ENCODE measurements around the gene SHROOM4. TPM values are rescaled to one million over a fixed set of nuclear protein-coding genes. Genes with fewer than 3 reads are reported as not detected.

SHROOM4 gene
- total RNA-seq, 4 donors from 2014 or later, result 2.3 to 7.1 (median 3.2) TPM

- WGBS, 2 donors (ENCODE audit: low coverage in 1 of 2), result 48 to 67% methylated on average over 1 to 3 of the region's 3 CpGs
- no peaks in the 10 kb centered on the region for H3K4me1 ChIP-seq
- H3K9me3 ChIP-seq, result no peaks in the 10 kb centered on the region
- no peaks in the 10 kb centered on the region for H3K36me3 ChIP-seq
- no peak for DNase-seq
- TF ChIP-seq CTCF (IDR thresholded peaks at IDR 0.05) (no peak), EP300 (IDR thresholded peaks at IDR 0.05; ENCODE audit: low read depth) (no peak), POLR2A (IDR thresholded peaks at IDR 0.05) (no peak), POLR2AphosphoS5 (IDR thresholded peaks at IDR 0.05) (no peak)
- intact Hi-C loops (cut with DNase I; ENCODE audit: low total_unique reads), result no loop called here
- H3K27ac ChIP-seq, result no peak overlapping the region
- in situ Hi-C loops (cut with MboI; ENCODE audit: low pct_ligation_motif_present in 1 of 4, low pct_unique_long_range_greater_than_20kb in 1 of 4, low sequenced_read_pairs in 3 of 4), result no loop called here
- H3K4me3 ChIP-seq, result no peak overlapping the region
- H3K27me3 ChIP-seq, result no peaks in the 10 kb centered on the region
Measured at GRCh38 chrX:50606300-50606950, 207.6 kb downstream of the SHROOM4 start.

GRCh38 chrX:50596056-50596455, 217.9 kb downstream of the SHROOM4 start:
- Histone ChIP-seq H3K4me3 (no peak overlapping the region), H3K36me3 (no peaks in the 10 kb centered on the region), H3K27me3 (no peaks in the 10 kb centered on the region), H3K4me1 (no peaks in the 10 kb centered on the region), H3K27ac (no peak overlapping the region), H3K9me3 (no peaks in the 10 kb centered on the region)
- in situ Hi-C loops (cut with MboI; ENCODE audit: low pct_ligation_motif_present in 1 of 4, low pct_unique_long_range_greater_than_20kb in 1 of 4, low sequenced_read_pairs in 3 of 4), result loop anchor here in 1 of 4 donors (25.0 kb wide), 1 partner anchor 684 kb away; the partner anchor contains the start of gene CLCN5
- TF ChIP-seq EP300 (IDR thresholded peaks at IDR 0.05; ENCODE audit: low read depth) (no peak), POLR2A (IDR thresholded peaks at IDR 0.05) (no peak), CTCF (IDR thresholded peaks at IDR 0.05) (no peak), POLR2AphosphoS5 (IDR thresholded peaks at IDR 0.05) (no peak)
- intact Hi-C loops (cut with DNase I; ENCODE audit: low total_unique reads), result no loop called here
- DNase-seq, result no peak

- H3K36me3 ChIP-seq, result no peaks in the 10 kb centered on the region
- H3K4me3 ChIP-seq, result no peak overlapping the region
- no peaks in the 10 kb centered on the region for H3K4me1 ChIP-seq
- TF ChIP-seq CTCF (IDR thresholded peaks at IDR 0.05) (no peak), POLR2A (IDR thresholded peaks at IDR 0.05) (no peak), EP300 (IDR thresholded peaks at IDR 0.05; ENCODE audit: low read depth) (no peak)
- no peak for DNase-seq
- H3K27ac ChIP-seq, result no peak overlapping the region
- H3K9me3 ChIP-seq, result no peaks in the 10 kb centered on the region
- H3K27me3 ChIP-seq, result no peaks in the 10 kb centered on the region
- in situ Hi-C loops (cut with MboI; ENCODE audit: low pct_ligation_motif_present in 1 of 4, low pct_unique_long_range_greater_than_20kb in 1 of 4, low sequenced_read_pairs in 3 of 4), result loop anchor here in 1 of 4 donors (25.0 kb wide), 1 partner anchor 682 kb away; the partner anchor contains the start of gene CLCN5
- intact Hi-C loops (cut with DNase I; ENCODE audit: low total_unique reads), result no loop called here
Measured at GRCh38 chrX:50594788-50595187, 219.2 kb downstream of the SHROOM4 start.

- intact Hi-C loops (cut with DNase I; ENCODE audit: low total_unique reads) (no loop called here), in situ Hi-C loops (cut with MboI; ENCODE audit: low pct_ligation_motif_present in 1 of 4, low pct_unique_long_range_greater_than_20kb in 1 of 4, low sequenced_read_pairs in 3 of 4) (loop anchor here in 1 of 4 donors (25.0 kb wide), 1 partner anchor 675 kb away; the partner anchor contains the start of gene CLCN5)
- H3K36me3 ChIP-seq, result no peaks in the 10 kb centered on the region
- no peak for DNase-seq
- no peaks in the 10 kb centered on the region for H3K27me3 ChIP-seq
- TF ChIP-seq POLR2A (IDR thresholded peaks at IDR 0.05) (no peak), CTCF (IDR thresholded peaks at IDR 0.05) (no peak), EP300 (IDR thresholded peaks at IDR 0.05; ENCODE audit: low read depth) (no peak), POLR2AphosphoS5 (IDR thresholded peaks at IDR 0.05) (no peak)
- H3K4me3 ChIP-seq, result no peak overlapping the region
- H3K9me3 ChIP-seq, result no peaks in the 10 kb centered on the region
- no peaks in the 10 kb centered on the region for H3K4me1 ChIP-seq
- 81% methylated on average over 3 of the region's 3 CpGs; no CpG with 5 or more reads in 1 of the 2 donors for WGBS, 2 donors (ENCODE audit: low coverage in 1 of 2)
- no peak overlapping the region for H3K27ac ChIP-seq
Measured at GRCh38 chrX:50586980-50587379, 227.0 kb downstream of the SHROOM4 start.
